GM12878 (cell line): ENCODE results near the gene BUB1B. TPM values are rescaled to one million over a fixed set of nuclear protein-coding genes. Genes with fewer than 3 reads are reported as not detected.

ENCODE experiments used
- ATAC-seq: fragments of 200-7000 bp; cut with Tn5 transposase; 3 replicates; pipeline ENCODE4 v1.9.1; 2020; ENCODE audit warnings: mild to moderate bottlenecking, moderate library complexity
- BruUV-seq: library from RNA; stranded (reverse); fragments of 400-500 nt; replicated peaks from 2 replicates; lab custom pipeline; 2021; lab: Mats Ljungman, UMichigan
- CTCF ChIA-PET: fragments of 300-600 bp; sonication (Branson Sonifier 250); formaldehyde crosslinking; extraction: SDS; loops from one replicate; lab custom pipeline; 2021; ENCODE audit warnings: inconsistent platforms; lab: Yijun Ruan, JAX
- POLR2A ChIA-PET: fragments of 350-600 bp; formaldehyde crosslinking; extraction: SDS; loops from one replicate; lab custom pipeline; 2021; ENCODE audit warnings: inconsistent platforms; lab: Charles Lee
- RAD21 ChIA-PET: fragments of 300-600 bp; sonication (Branson Sonifier 250); formaldehyde crosslinking; loops from one replicate; lab custom pipeline; 2023; ENCODE audit warnings: antibody characterized with exemption; ENCODE audit not compliant: unreplicated experiment; lab: Charles Lee
- SMC1A ChIA-PET: fragments of 300-600 bp; sonication (Branson Sonifier 250); formaldehyde crosslinking; loops from one replicate; lab custom pipeline; 2023; ENCODE audit not compliant: unreplicated experiment, uncharacterized antibody; lab: Charles Lee
- DNase-seq: peaks from one replicate; pipeline ENCODE4 v3.0.0-alpha.2; 2011; ENCODE audit warnings: low read depth, low spot score
- FAIRE-seq: peaks from 3 replicates; lab custom pipeline; 2011; peaks lifted over from hg19 to GRCh38; lab: Jason Lieb, UNC
- H2AFZ ChIP-seq: 2 replicates; pipeline ENCODE4 v1.6.0; 2011; ENCODE audit warnings: low read depth, low read length, control low read depth; ENCODE audit not compliant: control insufficient read depth
- H3K27ac ChIP-seq: 2 replicates; pipeline ENCODE4 v1.5.1; 2011; ENCODE audit warnings: control low read depth; ENCODE audit not compliant: control insufficient read depth, insufficient read depth
- H3K27me3 ChIP-seq, 2 experiments: replicated peaks in 1 of 2; 2 replicates each; pipeline versions ENCODE4 v1.6.0 to v1.6.1; 2011; ENCODE audit warnings: low read length in 1 of 2; ENCODE audit not compliant: control insufficient read depth in 2 of 2, insufficient read depth in 2 of 2
- H3K36me3 ChIP-seq, 2 experiments: 2 replicates each; pipeline ENCODE4 v1.5.1; 2011; ENCODE audit warnings: low read length in 1 of 2; ENCODE audit not compliant: control insufficient read depth in 2 of 2, insufficient read depth in 2 of 2
- H3K4me1 ChIP-seq: 2 replicates; pipeline ENCODE4 v1.6.1; 2011; ENCODE audit warnings: mild to moderate bottlenecking, low read length, moderate library complexity, mixed read lengths; ENCODE audit not compliant: control insufficient read depth, insufficient read depth
- H3K4me2 ChIP-seq: 2 replicates; pipeline ENCODE4 v1.6.0; 2011; ENCODE audit warnings: control low read depth; ENCODE audit not compliant: control insufficient read depth, insufficient read depth
- H3K4me3 ChIP-seq: fragments of 200-600 bp; sonication (generic); 2 replicates; pipeline ENCODE4 v1.5.1; 2016
- H3K79me2 ChIP-seq: 2 replicates; pipeline ENCODE4 v1.6.0; 2011; ENCODE audit warnings: low read length; ENCODE audit not compliant: control insufficient read depth, insufficient read depth
- H3K9ac ChIP-seq: 2 replicates; pipeline ENCODE4 v1.8.0; 2011; ENCODE audit warnings: low read length, control low read depth, mixed read lengths; ENCODE audit not compliant: control insufficient read depth, insufficient read depth
- H3K9me3 ChIP-seq: replicated peaks from 3 replicates; pipeline ENCODE4 v1.5.1; 2011; ENCODE audit warnings: mild to moderate bottlenecking, low read length; ENCODE audit not compliant: control insufficient read depth, insufficient read depth
- H4K20me1 ChIP-seq: 2 replicates; pipeline ENCODE4 v1.6.0; 2011; ENCODE audit not compliant: control insufficient read depth, insufficient read depth
- CEBPZ ChIP-seq: fragments of 150-350 bp; IDR thresholded peaks from 2 replicates; pipeline ENCODE4 v1.6.1; 2016; ENCODE audit warnings: low read depth, low read length
- DPF2 ChIP-seq: fragments of 450-650 bp; IDR thresholded peaks from 2 replicates; pipeline ENCODE4 v1.6.1; 2017; ENCODE audit warnings: mild to moderate bottlenecking
- E2F8 ChIP-seq: fragments of 450-650 bp; IDR thresholded peaks from 2 replicates; pipeline ENCODE4 v1.6.1; 2018; ENCODE audit warnings: mild to moderate bottlenecking, low read depth, moderate library complexity; ENCODE audit not compliant: partially characterized antibody
- ETV6 ChIP-seq, 2 experiments: fragments of 450-650 bp in 1 of 2; IDR thresholded peaks in 1 of 2; conservative IDR thresholded peaks in 1 of 2; 2 replicates each; pipeline ENCODE4 v1.6.1; 2014; ENCODE audit warnings: antibody characterized with exemption in 1 of 2, borderline replicate concordance in 1 of 2, low read depth in 1 of 2, mild to moderate bottlenecking in 1 of 2, moderate library complexity in 1 of 2
- JUNB ChIP-seq: IDR thresholded peaks from 2 replicates; pipeline ENCODE4 v1.6.1; 2016; ENCODE audit warnings: antibody characterized with exemption, mild to moderate bottlenecking
- MTA3 ChIP-seq: IDR thresholded peaks from 2 replicates; pipeline ENCODE4 v1.6.1; 2012; ENCODE audit warnings: low read length, inconsistent platforms, borderline replicate concordance
- NFXL1 ChIP-seq: fragments of 450-650 bp; IDR thresholded peaks from 2 replicates; pipeline ENCODE4 v1.6.1; 2017; ENCODE audit warnings: antibody characterized with exemption, mild to moderate bottlenecking, borderline replicate concordance
- POLR2AphosphoS5 ChIP-seq: IDR thresholded peaks from 2 replicates; pipeline ENCODE4 v1.6.1; 2011; ENCODE audit warnings: mild to moderate bottlenecking, low read length, inconsistent platforms
- SP1 ChIP-seq: IDR thresholded peaks from one replicate; pipeline ENCODE4 v1.6.1; 2011; ENCODE audit warnings: low read depth, low read length
- WGBS: methylation state at CpG from one replicate; pipeline ENCODE4 v1.1.6; 2016; ENCODE audit warnings: low lambda C conversion rate; ENCODE audit not compliant: insufficient replicate concordance, insufficient coverage; ENCODE audit errors: missing lambda C conversion rate; 5-methylcytosine and 5-hydroxymethylcytosine counted together
- in situ Hi-C: fragments of 300-500 bp; cut with MboI; formaldehyde crosslinking; loops from 9 replicates; pipeline ENCODE4 v1.14.3; 2018; ENCODE audit warnings: mixed read lengths
- intact Hi-C: fragments of 100-400 bp; cut with micrococcal nuclease; formaldehyde crosslinking; loops from one replicate; pipeline ENCODE4 v1.14.2; 2022; ENCODE audit not compliant: unreplicated experiment
- polyA plus RNA-seq, 11 experiments: library from polyadenylated mRNA; depleted of rRNA in 4 of 11; unstranded in 6 of 11; stranded (reverse) in 5 of 11; fragments of >200 nt; fragmentation: Nextera tagmentation in 4 of 11; fragmentation: Illumina TruSeq in 1 of 11; extraction: Ambion mirVana in 4 of 11; extraction: Trizol in 1 of 11; gene quantifications; 1 replicate in 1 of 11; 2 replicates in 10 of 11; pipeline versions ENCODE4 v1.2.1 to v1.2.3, GENCODE V29; 2011 to 2016; ENCODE audit warnings: inconsistent platforms in 2 of 11, missing spikeins in 2 of 11, low read depth in 1 of 11
- total RNA-seq, 4 experiments: library from RNA; depleted of rRNA in 3 of 4; stranded (reverse); fragments of >200 nt in 3 of 4; fragmentation: Illumina TruSeq in 1 of 4; extraction: Trizol in 1 of 4; gene quantifications; 2 replicates each; pipeline versions ENCODE4 v1.2.1 to v1.2.3, GENCODE V29; 2013 to 2021

Gene BUB1B
- total and polyA plus RNA-seq, 10 of the 15 experiments (the other 5 are each of a cell fraction or from before 2014, with no cell fraction given): 29.1 to 98.6 (median 77.3) TPM

GRCh38 chr15:40162552-40162951 lies 1.7 kb downstream of the BUB1B start:
- H3K36me3 ChIP-seq: peaks cover 0 to 4% of the 10 kb centered on the region in 2 experiments; a peak in 1 of 4 replicates
- intact Hi-C loops: loop anchor here (2.0 kb wide), 1 partner anchor 118 kb away; no protein-coding TSS in a partner anchor
- 22% methylated on average over 2 of the region's 2 CpGs for WGBS

More at GRCh38 chr15:40162552-40162951, 1.7 kb downstream of the BUB1B start:
- Histone ChIP-seq H3K4me1 (peaks cover 15% of the 10 kb centered on the region; the same call in 1 of the 2 replicates), H4K20me1 (no peaks in the 10 kb centered on the region), H3K27ac (peak overlapping the region; percentile 64), H3K4me3 (peak overlapping the region; percentile 91), H3K4me2 (peak overlapping the region; percentile 46), H3K9me3 (no peaks in the 10 kb centered on the region), H3K27me3 (no peaks in the 10 kb centered on the region)
- in situ Hi-C loops: no loop called here
- SMC1A ChIA-PET: interaction anchor here (0.9 to 12.3 kb wide), 14 partner anchors 9 to 123 kb away, joined by 3 to 227 read pairs (median 4); partner anchors contain the start of genes BMF and SRP14
- CTCF ChIA-PET: interaction anchor here (0.9 to 8.8 kb wide), 9 partner anchors 12 to 124 kb away, joined by 3 to 94 read pairs (median 6); partner anchors contain the start of gene BMF
- ATAC-seq: no peak
- BruUV-seq: no TSS peak
- POLR2A ChIA-PET: interaction anchor here (0.7 to 4.5 kb wide), 11 partner anchors 11 to 402 kb away, joined by 3 to 22 read pairs (median 3); partner anchors contain the start of genes BMF and CCDC32
- no peak for TF ChIP-seq DPF2
- TF ChIP-seq SP1: no peak
- TF ChIP-seq JUNB: no peak
- no peak for TF ChIP-seq E2F8
- no peak for TF ChIP-seq ETV6 (conservative IDR thresholded peaks at IDR 0.05 in 1 of 2, IDR thresholded peaks at IDR 0.05 in 1 of 2; ENCODE audit: borderline replicate concordance in 1 of 2, low read depth in 1 of 2)
- TF ChIP-seq NFXL1: no peak
- TF ChIP-seq POLR2AphosphoS5: no peak
- no peak for TF ChIP-seq MTA3
- TF ChIP-seq CEBPZ: no peak
- TF ChIP-seq, all 136 proteins: peak for 0
- peak overlapping the region; percentile 68 for H3K9ac ChIP-seq
- FAIRE-seq: no peak
- no peak overlapping the region for H2AFZ ChIP-seq
- RAD21 ChIA-PET: interaction anchor here (1.0 to 6.8 kb wide), 10 partner anchors 11 to 119 kb away, joined by 3 to 88 read pairs (median 4); partner anchors contain the start of gene BMF
- H3K79me2 ChIP-seq: peaks cover 65% of the 10 kb centered on the region
- DNase-seq: no peak
